SU-DHL-6 (cell line): ENCODE data around the gene RELL2.

Experiments used
- H2AFZ ChIP-seq: fragments of 200-600 bp; sonication (generic); 2 replicates; pipeline ENCODE4 v1.6.1; 2014; ENCODE audit warnings: low read depth, mild to moderate bottlenecking, moderate library complexity, mixed read lengths, antibody characterized with exemption, low read length; ENCODE audit not compliant: severe bottlenecking
- H3F3A ChIP-seq: fragments of 200-600 bp; shearing (Covaris generic); 2 replicates; pipeline ENCODE4 v1.6.0; 2016; ENCODE audit warnings: antibody characterized with exemption, mild to moderate bottlenecking; ENCODE audit not compliant: insufficient read depth
- H3K27ac ChIP-seq: fragments of 200-600 bp; sonication (generic); 2 replicates; pipeline ENCODE4 v1.5.1; 2016; ENCODE audit warnings: low read depth, mild to moderate bottlenecking, low read length, moderate library complexity, mixed read lengths
- H3K27me3 ChIP-seq: fragments of 200-600 bp; sonication (generic), shearing (Covaris generic); 2 replicates; pipeline ENCODE4 v1.6.0; 2014; ENCODE audit warnings: mild to moderate bottlenecking, low read length
- H3K36me3 ChIP-seq: fragments of 200-600 bp; sonication (generic); 2 replicates; pipeline ENCODE4 v1.6.1; 2014; ENCODE audit warnings: mild to moderate bottlenecking, low read length, mixed read lengths
- H3K4me2 ChIP-seq: fragments of 300-600, 200-600 bp; shearing (Covaris generic), sonication (generic); 2 replicates; pipeline ENCODE4 v1.6.0; 2014; ENCODE audit warnings: low read length, low read depth, mild to moderate bottlenecking; ENCODE audit not compliant: poor library complexity, severe bottlenecking
- H3K4me3 ChIP-seq: fragments of 200-600 bp; sonication (generic); 2 replicates; pipeline ENCODE4 v1.5.1; 2014; ENCODE audit warnings: antibody characterized with exemption, low read length, mild to moderate bottlenecking, mixed read lengths; ENCODE audit not compliant: insufficient read depth, poor library complexity, severe bottlenecking
- H3K79me2 ChIP-seq: fragments of 200-600 bp; sonication (generic); 2 replicates; pipeline ENCODE4 v1.6.1; 2014; ENCODE audit warnings: mild to moderate bottlenecking, low read length, moderate library complexity; ENCODE audit not compliant: insufficient read depth
- H3K9ac ChIP-seq: fragments of 200-600 bp; sonication (generic); 2 replicates; pipeline ENCODE4 v1.7.0; 2014; ENCODE audit warnings: mild to moderate bottlenecking, low read length
- H3K9me2 ChIP-seq: fragments of 200-600 bp; sonication (generic); replicated peaks from 2 replicates; pipeline ENCODE4 v1.6.1; 2014; ENCODE audit warnings: low read length; ENCODE audit not compliant: insufficient read depth
- H3K9me3 ChIP-seq: fragments of 200-600 bp; sonication (generic); 2 replicates; pipeline ENCODE4 v1.6.1; 2014; ENCODE audit warnings: low read length, mixed read lengths; ENCODE audit not compliant: insufficient read depth
- H4K20me1 ChIP-seq: fragments of 200-600 bp; sonication (generic); 2 replicates; pipeline ENCODE4 v1.6.1; 2014; ENCODE audit warnings: low read depth, mild to moderate bottlenecking, antibody characterized with exemption, low read length, moderate library complexity, mixed read lengths
- EZH2phosphoT487 ChIP-seq: fragments of 200-600 bp; sonication (generic), shearing (Covaris generic); conservative IDR thresholded peaks from 2 replicates; pipeline ENCODE4 v1.6.1; 2018; ENCODE audit warnings: mild to moderate bottlenecking, antibody characterized with exemption, low read length, moderate library complexity, mixed read lengths
- TF ChIP-seq, protein P1 (sequence below): fragments of 200-600 bp; sonication (generic); IDR thresholded peaks from one replicate; pipeline ENCODE4 v1.5.1; 2017; ENCODE audit warnings: antibody characterized with exemption, mild to moderate bottlenecking, low read length, moderate library complexity; ENCODE audit not compliant: insufficient read depth, poor library complexity, severe bottlenecking

Gene RELL2

GRCh38 chr5:141611289-141611688, 25.5 kb upstream of the RELL2 start:
- Histone ChIP-seq H3K27ac (no peak overlapping the region), H3K4me3 (no peak overlapping the region), H3K4me2 (no peak overlapping the region), H3K9me2 (no peaks in the 10 kb centered on the region), H4K20me1 (peaks cover 10% of the 10 kb centered on the region), H3K9ac (no peak overlapping the region), H3K9me3 (no peaks in the 10 kb centered on the region), H3K36me3 (peaks cover 8% of the 10 kb centered on the region; the same call in 1 of the 2 replicates), H3K79me2 (peaks cover 89% of the 10 kb centered on the region), H3K27me3 (no peaks in the 10 kb centered on the region), H2AFZ (no peak overlapping the region), H3F3A (peaks cover 11% of the 10 kb centered on the region)
- TF ChIP-seq, protein P1, sequence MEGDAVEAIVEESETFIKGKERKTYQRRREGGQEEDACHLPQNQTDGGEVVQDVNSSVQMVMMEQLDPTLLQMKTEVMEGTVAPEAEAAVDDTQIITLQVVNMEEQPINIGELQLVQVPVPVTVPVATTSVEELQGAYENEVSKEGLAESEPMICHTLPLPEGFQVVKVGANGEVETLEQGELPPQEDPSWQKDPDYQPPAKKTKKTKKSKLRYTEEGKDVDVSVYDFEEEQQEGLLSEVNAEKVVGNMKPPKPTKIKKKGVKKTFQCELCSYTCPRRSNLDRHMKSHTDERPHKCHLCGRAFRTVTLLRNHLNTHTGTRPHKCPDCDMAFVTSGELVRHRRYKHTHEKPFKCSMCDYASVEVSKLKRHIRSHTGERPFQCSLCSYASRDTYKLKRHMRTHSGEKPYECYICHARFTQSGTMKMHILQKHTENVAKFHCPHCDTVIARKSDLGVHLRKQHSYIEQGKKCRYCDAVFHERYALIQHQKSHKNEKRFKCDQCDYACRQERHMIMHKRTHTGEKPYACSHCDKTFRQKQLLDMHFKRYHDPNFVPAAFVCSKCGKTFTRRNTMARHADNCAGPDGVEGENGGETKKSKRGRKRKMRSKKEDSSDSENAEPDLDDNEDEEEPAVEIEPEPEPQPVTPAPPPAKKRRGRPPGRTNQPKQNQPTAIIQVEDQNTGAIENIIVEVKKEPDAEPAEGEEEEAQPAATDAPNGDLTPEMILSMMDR = no peak
- TF ChIP-seq EZH2phosphoT487 = no peak

DNA sequence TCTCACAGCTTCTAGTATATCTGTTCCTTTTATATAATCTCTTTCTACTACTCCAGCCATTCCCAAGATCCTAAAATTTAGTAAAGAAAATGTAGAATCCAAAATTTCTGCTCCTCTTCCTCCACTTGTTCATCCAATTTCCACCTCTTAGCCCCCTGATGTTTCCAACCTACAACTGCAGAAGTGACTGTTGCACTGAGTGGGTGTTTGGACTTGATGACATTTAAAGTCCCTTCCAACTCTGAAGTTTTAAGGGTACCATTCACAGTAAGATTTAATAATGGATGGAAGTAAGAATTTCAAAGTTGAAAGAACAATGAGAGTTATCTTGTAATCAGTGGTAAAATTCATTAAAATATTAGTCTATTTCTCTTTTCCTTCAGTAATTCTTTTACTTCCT, 23.5 kb upstream of the RELL2 start:
- no peaks in the 10 kb centered on the region for H3K27me3 ChIP-seq
- H3K4me2 ChIP-seq = peak overlapping the region; percentile 6
- 0 out of 2 replicates have a peak, but pooled peaks cover 15% of the 10 kb centered on the region for H3F3A ChIP-seq
- peaks cover 24% of the 10 kb centered on the region for H4K20me1 ChIP-seq
- peaks cover 12% of the 10 kb centered on the region for H3K36me3 ChIP-seq
- no peak overlapping the region for H3K27ac ChIP-seq
- H3K79me2 ChIP-seq = peaks cover 91% of the 10 kb centered on the region
- no peaks in the 10 kb centered on the region for H3K9me2 ChIP-seq
- no peaks in the 10 kb centered on the region for H3K9me3 ChIP-seq
- TF ChIP-seq EZH2phosphoT487 = no peak
- TF ChIP-seq, protein P1 = no peak
- H3K9ac ChIP-seq = no peak overlapping the region
- no peak overlapping the region for H2AFZ ChIP-seq
- no peak overlapping the region for H3K4me3 ChIP-seq

DNA sequence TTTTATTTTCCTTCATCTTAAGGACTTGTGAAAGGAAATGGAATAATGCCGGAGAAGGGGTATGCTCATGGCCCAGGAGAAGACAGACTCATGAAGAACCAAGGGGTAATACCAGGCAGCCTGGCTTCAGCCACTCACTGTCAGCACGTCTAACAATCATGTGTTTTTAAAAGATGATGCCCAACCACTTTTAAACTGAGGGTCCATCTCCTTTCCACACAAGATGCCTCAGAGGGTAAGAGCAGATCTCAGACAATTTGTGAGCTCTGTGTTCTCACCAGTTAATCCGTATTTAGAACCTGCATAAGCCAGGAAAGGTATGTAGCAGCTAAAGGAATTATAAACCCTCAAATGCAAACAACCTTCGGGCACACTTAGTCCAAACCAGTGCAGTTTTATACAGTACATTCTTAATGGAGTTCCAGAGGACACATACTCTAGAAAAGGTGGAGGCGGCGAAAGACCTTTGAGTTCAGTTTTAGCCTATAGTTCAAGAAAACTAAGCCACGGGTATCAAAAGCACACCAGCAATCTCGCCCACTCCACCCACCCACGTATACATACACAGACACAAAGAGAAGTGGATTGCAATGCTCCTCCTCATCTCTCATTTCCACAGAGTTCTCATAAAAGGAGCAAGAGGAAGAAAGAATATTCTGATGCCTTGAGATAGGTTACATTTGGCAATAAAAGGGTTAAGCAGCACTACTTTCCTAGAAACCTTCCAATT, 20.6 kb upstream of the RELL2 start:
- Histone ChIP-seq H3K36me3 (peaks cover 12% of the 10 kb centered on the region), H3K79me2 (peaks cover 66% of the 10 kb centered on the region), H3F3A (peaks cover 26% of the 10 kb centered on the region), H3K27ac (no peak overlapping the region), H3K9ac (no peak overlapping the region), H3K9me3 (no peaks in the 10 kb centered on the region), H3K4me2 (peak overlapping the region; percentile 81), H2AFZ (no peak overlapping the region), H3K27me3 (no peaks in the 10 kb centered on the region), H4K20me1 (peaks cover 18% of the 10 kb centered on the region), H3K9me2 (no peaks in the 10 kb centered on the region), H3K4me3 (no peak overlapping the region)
- TF ChIP-seq EZH2phosphoT487 = no peak
- TF ChIP-seq, protein P1 = no peak
